Psoas muscle (tissue), 8 donors: ENCODE measurements around the gene NLGN4X. TPM values are rescaled to one million over a fixed set of nuclear protein-coding genes. Genes with fewer than 3 reads are reported as not detected.

Experiments
- ATAC-seq, 4 donors: fragments of 200-7000 bp; cut with Tn5 transposase; one replicate each; pipeline ENCODE4 v1.9.1; 2020; ENCODE audit warnings: moderate library complexity in 3 of 4, mild to moderate bottlenecking in 2 of 4
- DNase-seq, 2 donors: peaks; one replicate each; pipeline ENCODE4 v3.0.0-alpha.2; 2020
- H3K27ac ChIP-seq: fragments of 200-600 bp; one replicate; pipeline ENCODE4 v1.8.0; 2022
- H3K27me3 ChIP-seq, 3 donors: fragments of 200-600 bp in 1 of 3; one replicate each; pipeline versions ENCODE4 v1.6.1 to v1.8.0; 2013 to 2022; ENCODE audit warnings: low read length in 2 of 3, mild to moderate bottlenecking in 2 of 3, moderate library complexity in 1 of 3; ENCODE audit not compliant: insufficient read depth in 3 of 3
- H3K36me3 ChIP-seq, 2 donors: fragments of 200-600 bp in 1 of 2; one replicate each; pipeline versions ENCODE4 v1.6.1 to v1.8.0; 2013 to 2022; ENCODE audit warnings: low read depth in 1 of 2, mild to moderate bottlenecking in 1 of 2, moderate library complexity in 1 of 2; ENCODE audit not compliant: insufficient read depth in 1 of 2
- H3K4me1 ChIP-seq: fragments of 200-600 bp; one replicate; pipeline ENCODE4 v1.8.0; 2022
- H3K4me3 ChIP-seq: fragments of 200-600 bp; one replicate; pipeline ENCODE4 v1.8.0; 2022; ENCODE audit warnings: mild to moderate bottlenecking
- H3K9me3 ChIP-seq: fragments of 200-600 bp; one replicate; pipeline ENCODE4 v1.8.0; 2022
- CTCF ChIP-seq: fragments of 200-600 bp; IDR thresholded peaks from one replicate; pipeline ENCODE4 v1.8.0; 2022; ENCODE audit warnings: antibody characterized with exemption
- WGBS, 3 donors: extraction: QIAGEN DNeasy Blood & Tissue Kit; methylation state at CpG; one replicate each; pipeline versions ENCODE4 v1.1.6 to v1.1.7; 2013; 5-methylcytosine and 5-hydroxymethylcytosine counted together
- intact Hi-C, 2 donors: fragments of 100-400 bp; cut with DNase I; formaldehyde crosslinking; loops; one replicate each; pipeline versions ENCODE4 v1.11.0 to v1.14.2; 2022
- polyA plus RNA-seq, 3 donors: library from polyadenylated mRNA; stranded (reverse); fragments of 200-250 nt; gene quantifications; one replicate each; pipeline ENCODE4 v1.2.3, GENCODE V29; 2013
- total RNA-seq, 4 donors: library from RNA; stranded (reverse); fragmentation: NEBNext Ultra II Directional in 2 of 4; extraction: Animal tissue kit (Norgen Biotek cat#: 25700) in 2 of 4; gene quantifications; one replicate each; pipeline versions ENCODE4 v1.2.1 to v1.2.4, GENCODE V29; 2021 to 2023
- donor health status: healthy with polysubstance abuse.
- donor health status: DM: no; HTN: no; CAD: no; lungs with moderate emphysema.
- donor health status: Bipolar disorder and iron deficiency.
- donor health status: healthy.
- donor health status: DM: yes; HTN: yes; CAD: no.
- donor health status: DM: no; HTN: no; CAD: no.
- donor health status: DM: no; HTN: no; CAD: no.
- donor health status: DM: yes; HTN: yes; CAD: no.

Gene NLGN4X
- total and polyA plus RNA-seq, 7 donors, result 0.05 to 0.59 (median 0.13) TPM

GRCh38 chrX:6004529-6004928 is 224.1 kb downstream of the NLGN4X start:
- Histone ChIP-seq H3K36me3 (no peaks in the 10 kb centered on the region), H3K4me3 (no peak overlapping the region), H3K27me3 (no peaks in the 10 kb centered on the region), H3K4me1 (no peaks in the 10 kb centered on the region), H3K27ac (no peak overlapping the region), H3K9me3 (no peaks in the 10 kb centered on the region)
- no peak for DNase-seq
- TF ChIP-seq CTCF, result no peak
- intact Hi-C loops, result no loop called here
- no peak for ATAC-seq
- WGBS, 3 donors, result 27 to 51% (median 36%) methylated on average over 4 of the region's 4 CpGs

GRCh38 chrX:6002056-6002455 is 226.6 kb downstream of the NLGN4X start:
- intact Hi-C loops, result no loop called here
- no peaks in the 10 kb centered on the region for H3K36me3 ChIP-seq
- no peak for DNase-seq
- no peak overlapping the region for H3K4me3 ChIP-seq
- no peaks in the 10 kb centered on the region for H3K27me3 ChIP-seq
- no peak for ATAC-seq
- H3K27ac ChIP-seq, result no peak overlapping the region
- no peaks in the 10 kb centered on the region for H3K9me3 ChIP-seq
- no peaks in the 10 kb centered on the region for H3K4me1 ChIP-seq
- WGBS, 3 donors, result 67 to 70% (median 68%) methylated on average over 5 of the region's 5 CpGs
- no peak for TF ChIP-seq CTCF

GRCh38 chrX:5998901-5999300 is 229.8 kb downstream of the NLGN4X start:
- Histone ChIP-seq H3K4me1 (no peaks in the 10 kb centered on the region), H3K27me3 (no peaks in the 10 kb centered on the region), H3K9me3 (no peaks in the 10 kb centered on the region), H3K36me3 (no peaks in the 10 kb centered on the region), H3K27ac (no peak overlapping the region), H3K4me3 (no peak overlapping the region)
- ATAC-seq (no peak), DNase-seq (no peak)
- TF ChIP-seq CTCF, result no peak
- WGBS, 3 donors, result 53 to 66% (median 55%) methylated on average over 3 of the region's 3 CpGs
- intact Hi-C loops, result no loop called here

GRCh38 chrX:5998456-5998855 is 230.2 kb downstream of the NLGN4X start:
- no peaks in the 10 kb centered on the region for H3K27me3 ChIP-seq
- no peak overlapping the region for H3K4me3 ChIP-seq
- no peak overlapping the region for H3K27ac ChIP-seq
- WGBS, 3 donors, result 84 to 95% (median 85%) methylated on average over 1 of the region's 1 CpG
- no peak for DNase-seq
- no peak for ATAC-seq
- intact Hi-C loops, result no loop called here
- no peak for TF ChIP-seq CTCF
- H3K9me3 ChIP-seq, result no peaks in the 10 kb centered on the region
- no peaks in the 10 kb centered on the region for H3K36me3 ChIP-seq
- no peaks in the 10 kb centered on the region for H3K4me1 ChIP-seq

GRCh38 chrX:5991393-5991792 is 237.3 kb downstream of the NLGN4X start:
- 54 to 65% (median 56%) methylated on average over 3 of the region's 3 CpGs for WGBS, 3 donors
- TF ChIP-seq CTCF, result no peak
- no peaks in the 10 kb centered on the region for H3K4me1 ChIP-seq
- H3K9me3 ChIP-seq, result no peaks in the 10 kb centered on the region
- no peaks in the 10 kb centered on the region for H3K36me3 ChIP-seq
- ATAC-seq, result no peak
- H3K27me3 ChIP-seq, result no peaks in the 10 kb centered on the region
- intact Hi-C loops, result no loop called here
- no peak overlapping the region for H3K4me3 ChIP-seq
- no peak for DNase-seq
- no peak overlapping the region for H3K27ac ChIP-seq
